Pancreas (tissue), 10 donors: ENCODE measurements around the gene TTC4. TPM values are rescaled to one million over a fixed set of nuclear protein-coding genes. Genes with fewer than 3 reads are reported as not detected.

ENCODE experiments used
- ATAC-seq, 4 donors: fragments of 200-7000 bp; cut with Tn5 transposase; one replicate each; pipeline versions ENCODE4 v1.8.0 to v1.9.1; 2020; ENCODE audit warnings: mild to moderate bottlenecking in 4 of 4, moderate library complexity in 4 of 4
- DNase-seq, 6 donors: peaks; one replicate each; pipeline ENCODE4 v3.0.0-alpha.2; 2020
- FAIRE-seq: peaks from 2 replicates; lab custom pipeline; 2012; peaks lifted over from hg19 to GRCh38; lab: Jason Lieb, UNC
- H3K27ac ChIP-seq, 4 donors: fragments of 200-600 bp; sonication (generic); 1 replicate in 3 of 4; 2 replicates in 1 of 4; pipeline versions ENCODE4 v1.5.0 to v1.8.0; 2020
- H3K27me3 ChIP-seq, 4 donors: fragments of 200-600 bp; one replicate each; pipeline ENCODE4 v1.8.0; 2021
- H3K36me3 ChIP-seq, 3 donors: fragments of 200-600 bp; sonication (generic) in 1 of 3; one replicate each; pipeline versions ENCODE4 v1.5.0 to v1.8.0; 2020 to 2021
- H3K4me1 ChIP-seq, 3 donors: fragments of 200-600 bp; one replicate each; pipeline ENCODE4 v1.8.0; 2021
- H3K4me3 ChIP-seq, 4 donors: fragments of 200-600 bp; sonication (generic) in 2 of 4; one replicate each; pipeline versions ENCODE4 v1.5.0 to v1.8.0; 2020 to 2021
- H3K9me3 ChIP-seq, 4 donors: fragments of 200-600 bp; one replicate each; pipeline ENCODE4 v1.8.0; 2021
- CTCF ChIP-seq, 4 donors: fragments of 200-600 bp; sonication (generic) in 3 of 4; IDR thresholded peaks; one replicate each; pipeline versions ENCODE4 v1.5.0 to v1.8.0; 2021; ENCODE audit warnings: antibody characterized with exemption in 4 of 4
- WGBS, 2 donors: extraction: QIAGEN DNeasy Blood & Tissue Kit; methylation state at CpG; one replicate each; pipeline ENCODE4 v1.1.7; 2013; 5-methylcytosine and 5-hydroxymethylcytosine counted together
- intact Hi-C, 3 donors: fragments of 100-400 bp; cut with DNase I; formaldehyde crosslinking; loops; one replicate each; pipeline versions ENCODE4 v1.11.1 to v1.14.2; 2022
- polyA plus RNA-seq, 2 donors: library from polyadenylated mRNA; stranded (reverse); fragments of 200-250 nt; gene quantifications; one replicate each; pipeline ENCODE4 v1.2.3, GENCODE V29; 2013
- total RNA-seq, 6 donors: library from RNA; stranded (reverse); fragmentation: NEBNext Ultra II Directional in 4 of 6; extraction: Animal tissue kit (Norgen Biotek cat#: 25700) in 4 of 6; gene quantifications; one replicate each; pipeline versions ENCODE4 v1.2.1 to v1.2.4, GENCODE V29; 2021 to 2023
- donor health status: healthy with polysubstance abuse.
- donor health status: DM: no; HTN: no; CAD: no; lungs with moderate emphysema.
- donor health status: DM: no; HTN: no; CAD: no.
- donor health status: control.
- donor health status: control.
- donor health status: Bipolar disorder and iron deficiency.
- donor health status: DM: yes; HTN: yes; CAD: no.
- donor health status: DM: no; HTN: no; CAD: no.
- donor health status: DM: no; HTN: no; CAD: no.
- donor health status: DM: yes; HTN: yes; CAD: no.

TTC4 gene
- total and polyA plus RNA-seq, 8 donors = 4.5 to 14.4 (median 7.3) TPM

- no peaks in the 10 kb centered on the region for H3K9me3 ChIP-seq
- ATAC-seq (peak in 1 of 4 donors; percentile 18), DNase-seq (no peak), FAIRE-seq (no peak)
- intact Hi-C loops = no loop called here
- H3K4me3 ChIP-seq = no peak overlapping the region
- TF ChIP-seq CTCF (IDR thresholded peaks at IDR 0.05) = no peak
- peaks cover 2 to 29% (median 21%) of the 10 kb centered on the region in 3 donors for H3K36me3 ChIP-seq
- WGBS, 2 donors = 81 to 82% methylated on average over 4 of the region's 4 CpGs
- no peaks in the 10 kb centered on the region for H3K27me3 ChIP-seq
- H3K27ac ChIP-seq = no peak overlapping the region
- H3K4me1 ChIP-seq = no peaks in the 10 kb centered on the region
Observed at GRCh38 chr1:54742282-54742681, 26.6 kb downstream of the TTC4 start.

- Histone ChIP-seq H3K36me3 (peaks cover 2 to 21% (median 10%) of the 10 kb centered on the region in 3 donors), H3K4me3 (no peak overlapping the region), H3K4me1 (no peaks in the 10 kb centered on the region), H3K27ac (no peak overlapping the region), H3K9me3 (no peaks in the 10 kb centered on the region), H3K27me3 (no peaks in the 10 kb centered on the region)
- ATAC-seq = no peak
- 83 to 85% methylated on average over 12 of the region's 12 CpGs for WGBS, 2 donors
- FAIRE-seq = no peak
- no peak for DNase-seq
- no peak for TF ChIP-seq CTCF (IDR thresholded peaks at IDR 0.05)
- intact Hi-C loops = no loop called here
Observed at GRCh38 chr1:54743416-54744226, 28.0 kb downstream of the TTC4 start.

GRCh38 chr1:54744696-54745095 is 29.0 kb downstream of the TTC4 start:
- no peaks in the 10 kb centered on the region for H3K4me1 ChIP-seq
- FAIRE-seq (no peak), DNase-seq (no peak), ATAC-seq (no peak)
- no peaks in the 10 kb centered on the region for H3K27me3 ChIP-seq
- intact Hi-C loops = no loop called here
- peaks cover 2 to 20% (median 4%) of the 10 kb centered on the region in 3 donors for H3K36me3 ChIP-seq
- H3K4me3 ChIP-seq = no peak overlapping the region
- 87 to 95% methylated on average over 3 of the region's 3 CpGs for WGBS, 2 donors
- H3K27ac ChIP-seq = no peak overlapping the region
- H3K9me3 ChIP-seq = no peaks in the 10 kb centered on the region
- no peak for TF ChIP-seq CTCF (IDR thresholded peaks at IDR 0.05)

- Histone ChIP-seq H3K27ac (no peak overlapping the region), H3K4me1 (no peaks in the 10 kb centered on the region), H3K9me3 (no peaks in the 10 kb centered on the region), H3K27me3 (no peaks in the 10 kb centered on the region), H3K36me3 (peaks cover 2 to 15% (median 4%) of the 10 kb centered on the region in 3 donors), H3K4me3 (no peak overlapping the region)
- no peak for TF ChIP-seq CTCF (IDR thresholded peaks at IDR 0.05)
- 77 to 86% methylated on average over 6 of the region's 6 CpGs for WGBS, 2 donors
- ATAC-seq (peak in 1 of 4 donors; percentile 20), DNase-seq (no peak), FAIRE-seq (no peak)
- intact Hi-C loops = no loop called here
Observed at GRCh38 chr1:54745274-54745673, 29.6 kb downstream of the TTC4 start.

- H3K4me3 ChIP-seq = no peak overlapping the region
- 97 to 98% methylated on average over 4 of the region's 4 CpGs for WGBS, 2 donors
- H3K36me3 ChIP-seq = peaks cover 2 to 10% (median 4%) of the 10 kb centered on the region in 3 donors
- DNase-seq = no peak
- no peak for ATAC-seq
- no peaks in the 10 kb centered on the region for H3K27me3 ChIP-seq
- no peak for TF ChIP-seq CTCF (IDR thresholded peaks at IDR 0.05)
- H3K4me1 ChIP-seq = no peaks in the 10 kb centered on the region
- no peak overlapping the region for H3K27ac ChIP-seq
- FAIRE-seq = no peak
- intact Hi-C loops = no loop called here
- no peaks in the 10 kb centered on the region for H3K9me3 ChIP-seq
Observed at GRCh38 chr1:54745864-54746263, 30.2 kb downstream of the TTC4 start.
